Lower leg skin (tissue), 4 donors: ENCODE results near the gene KRT83. TPM values are rescaled to one million over a fixed set of nuclear protein-coding genes. Genes with fewer than 3 reads are reported as not detected.

ENCODE experiments used
- DNase-seq, 2 donors: peaks; one replicate each; pipeline ENCODE4 v3.0.0-alpha.2; 2019; ENCODE audit warnings: low spot score in 2 of 2
- H3K4me3 ChIP-seq: fragments of 200-600 bp; sonication (generic); 2 replicates; pipeline ENCODE4 v1.5.1; 2017; ENCODE audit warnings: mild to moderate bottlenecking, low read depth; ENCODE audit not compliant: poor library complexity, severe bottlenecking
- POLR2A ChIP-seq, 2 donors: fragments of 450-650 bp; IDR thresholded peaks; one replicate each; pipeline ENCODE4 v1.6.1; 2016 to 2017; ENCODE audit warnings: antibody characterized with exemption in 2 of 2, mild to moderate bottlenecking in 1 of 2, moderate library complexity in 1 of 2
- WGBS, 2 donors: methylation state at CpG; one replicate each; pipeline ENCODE4 v1.1.5; 2018; 5-methylcytosine and 5-hydroxymethylcytosine counted together
- intact Hi-C: fragments of 100-400 bp; cut with DNase I; formaldehyde crosslinking; loops from one replicate; pipeline ENCODE4 v1.15.0; 2023; ENCODE audit warnings: low total_unique reads
- total RNA-seq, 4 donors: library from RNA; depleted of rRNA; stranded (reverse); fragments of >200 nt; gene quantifications; one replicate each; pipeline ENCODE4 v1.1.0, GENCODE V29; 2016
- TF ChIP-seq, protein P1 (sequence below), 3 donors: fragments of 450-650 bp; IDR thresholded peaks; one replicate each; pipeline ENCODE4 v1.5.1; 2016; ENCODE audit warnings: antibody characterized with exemption in 3 of 3, mild to moderate bottlenecking in 3 of 3, moderate library complexity in 2 of 3

The KRT83 gene
- total RNA-seq, 4 donors from 2014 or later: 2.1 to 34.7 TPM; not detected in 2

DNA sequence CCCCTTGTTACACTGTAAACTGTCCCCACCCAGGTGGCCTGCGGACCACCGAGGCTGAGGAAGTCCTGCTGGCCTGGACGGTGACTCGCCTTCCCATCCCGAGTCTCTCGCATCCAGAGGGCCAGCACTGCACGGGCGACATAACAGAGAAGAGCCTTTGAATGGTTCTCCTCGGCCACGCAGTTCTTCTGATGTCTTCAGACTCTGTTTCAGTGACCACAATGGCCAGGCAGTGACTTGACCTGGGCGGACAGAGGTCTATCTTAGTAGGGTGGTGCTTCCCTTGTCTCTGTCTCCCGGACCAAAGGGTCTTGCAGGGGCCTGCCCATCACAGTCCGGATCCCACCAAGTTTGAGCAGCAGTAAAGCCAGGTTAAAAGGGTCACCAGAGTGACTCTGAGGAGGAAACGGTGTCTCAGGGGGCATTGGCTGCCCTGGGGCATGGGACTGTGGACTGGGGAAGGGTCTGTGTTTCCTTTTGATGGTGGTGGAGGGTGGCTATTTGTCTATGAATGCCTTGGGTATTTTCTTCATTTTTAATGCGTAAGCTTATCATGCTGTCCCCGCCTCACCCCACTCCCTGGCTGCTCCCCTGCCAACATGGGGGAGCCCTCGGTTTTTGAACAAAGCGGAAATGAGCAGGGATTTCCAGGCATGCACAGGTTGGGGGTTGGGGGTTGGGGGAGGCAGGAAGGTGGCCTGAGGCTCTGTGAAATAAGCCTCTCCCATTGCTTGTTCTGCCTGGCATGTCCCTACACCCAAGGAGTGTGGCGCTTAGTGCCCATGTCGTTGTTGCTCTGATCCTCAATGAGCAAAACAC, 35.8 kb upstream of the KRT83 start:
- H3K4me3 ChIP-seq: no peak overlapping the region
- intact Hi-C loops: no loop called here
- no peak for TF ChIP-seq POLR2A (IDR thresholded peaks at IDR 0.05)
- TF ChIP-seq, protein P1, sequence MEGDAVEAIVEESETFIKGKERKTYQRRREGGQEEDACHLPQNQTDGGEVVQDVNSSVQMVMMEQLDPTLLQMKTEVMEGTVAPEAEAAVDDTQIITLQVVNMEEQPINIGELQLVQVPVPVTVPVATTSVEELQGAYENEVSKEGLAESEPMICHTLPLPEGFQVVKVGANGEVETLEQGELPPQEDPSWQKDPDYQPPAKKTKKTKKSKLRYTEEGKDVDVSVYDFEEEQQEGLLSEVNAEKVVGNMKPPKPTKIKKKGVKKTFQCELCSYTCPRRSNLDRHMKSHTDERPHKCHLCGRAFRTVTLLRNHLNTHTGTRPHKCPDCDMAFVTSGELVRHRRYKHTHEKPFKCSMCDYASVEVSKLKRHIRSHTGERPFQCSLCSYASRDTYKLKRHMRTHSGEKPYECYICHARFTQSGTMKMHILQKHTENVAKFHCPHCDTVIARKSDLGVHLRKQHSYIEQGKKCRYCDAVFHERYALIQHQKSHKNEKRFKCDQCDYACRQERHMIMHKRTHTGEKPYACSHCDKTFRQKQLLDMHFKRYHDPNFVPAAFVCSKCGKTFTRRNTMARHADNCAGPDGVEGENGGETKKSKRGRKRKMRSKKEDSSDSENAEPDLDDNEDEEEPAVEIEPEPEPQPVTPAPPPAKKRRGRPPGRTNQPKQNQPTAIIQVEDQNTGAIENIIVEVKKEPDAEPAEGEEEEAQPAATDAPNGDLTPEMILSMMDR (IDR thresholded peaks at IDR 0.05): no peak
- DNase-seq: peak in 1 of 2 donors; percentile 58
- WGBS, 2 donors: 88 to 92% methylated on average over 20 of the region's 20 CpGs

DNA sequence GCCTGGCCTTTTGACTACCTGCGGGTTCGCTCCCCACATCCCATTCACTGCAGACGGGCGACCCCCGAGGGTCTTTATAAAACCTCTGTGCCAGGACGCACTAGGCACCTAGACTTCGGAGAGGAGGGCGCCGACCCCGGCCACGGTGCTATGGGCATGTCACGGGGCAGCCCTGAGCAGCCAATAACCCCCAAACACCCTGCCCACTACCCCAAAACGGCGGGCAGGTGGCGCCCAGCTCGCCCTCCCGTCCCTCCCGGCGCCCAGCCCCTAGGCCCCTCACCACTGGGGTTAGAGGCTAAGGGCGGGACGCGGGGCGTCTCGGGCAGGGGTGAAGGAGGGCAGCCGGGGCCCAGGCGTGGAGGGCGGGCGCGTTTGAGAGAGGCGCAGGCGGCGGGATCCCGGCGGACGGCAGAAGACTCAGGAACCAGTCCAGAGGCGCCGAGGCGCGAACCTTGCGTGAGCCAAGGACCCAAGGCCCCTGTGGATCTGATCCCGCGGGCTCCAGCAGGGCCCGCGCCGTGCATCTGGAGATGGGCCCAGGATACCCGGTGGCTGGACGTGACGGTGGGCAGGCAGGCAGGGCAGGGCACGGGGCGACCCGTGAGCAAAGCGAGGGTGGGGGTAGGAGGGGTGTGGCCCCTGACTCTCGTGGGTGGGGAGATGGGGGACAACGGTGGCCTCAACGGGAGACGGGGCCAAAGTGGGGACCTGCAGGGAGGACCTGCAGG, 35.0 kb upstream of the KRT83 start:
- DNase-seq: peak in 1 of 2 donors; percentile 84
- WGBS, 2 donors: 88 to 92% methylated on average over 34 to 52 of the region's 56 CpGs
- H3K4me3 ChIP-seq: no peak overlapping the region
- no peak for TF ChIP-seq POLR2A (IDR thresholded peaks at IDR 0.05)
- TF ChIP-seq, protein P1 (IDR thresholded peaks at IDR 0.05): no peak
- intact Hi-C loops: no loop called here

DNA sequence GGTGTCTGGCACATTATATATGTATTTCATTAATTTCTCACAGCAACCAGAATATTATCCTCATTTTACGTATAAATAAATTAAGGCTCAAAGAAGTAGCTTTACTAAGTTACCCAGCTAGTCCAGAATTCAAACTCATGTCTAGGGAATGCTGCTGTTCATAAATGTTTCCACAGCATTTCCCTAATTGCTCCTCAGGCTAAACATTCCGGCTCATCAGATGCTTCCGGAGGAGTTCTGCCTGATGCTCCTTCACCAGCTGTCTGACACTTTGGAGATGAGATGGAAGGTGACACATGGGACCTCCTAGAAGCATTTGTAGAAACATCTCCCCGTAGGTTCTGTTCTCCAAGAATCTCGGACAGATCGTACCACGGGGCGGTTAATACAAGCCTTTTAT, 34.0 kb upstream of the KRT83 start:
- WGBS, 2 donors: 88 to 91% methylated on average over 8 of the region's 8 CpGs
- TF ChIP-seq, protein P1 (IDR thresholded peaks at IDR 0.05): no peak
- TF ChIP-seq POLR2A (IDR thresholded peaks at IDR 0.05): no peak
- peak in 1 of 2 donors; percentile 68 for DNase-seq
- intact Hi-C loops: no loop called here
- no peak overlapping the region for H3K4me3 ChIP-seq

DNA sequence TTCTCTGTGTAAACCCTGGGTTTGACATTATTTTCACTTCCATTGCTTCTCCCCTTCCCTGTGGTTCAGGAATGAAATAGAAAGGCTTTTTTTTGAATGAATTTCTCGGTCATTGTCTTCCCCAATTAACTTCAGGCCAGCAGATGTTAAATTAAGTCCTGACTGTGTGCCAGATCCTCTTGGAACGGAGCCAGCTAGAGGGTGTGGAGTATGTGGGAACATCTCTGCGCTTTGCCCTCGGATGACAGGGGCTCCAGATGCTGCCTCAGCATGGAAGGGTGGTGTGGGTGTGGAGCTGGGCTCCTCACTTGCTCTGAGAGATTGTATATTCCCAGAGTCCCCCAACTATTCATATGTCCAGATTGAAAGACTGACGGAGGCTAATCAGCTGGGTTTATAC, 33.0 kb upstream of the KRT83 start:
- TF ChIP-seq, protein P1 (IDR thresholded peaks at IDR 0.05): no peak
- no peak for TF ChIP-seq POLR2A (IDR thresholded peaks at IDR 0.05)
- intact Hi-C loops: no loop called here
- 15 to 20% methylated on average over 5 of the region's 5 CpGs for WGBS, 2 donors
- DNase-seq: peak in 1 of 2 donors; percentile 80
- no peak overlapping the region for H3K4me3 ChIP-seq

DNA sequence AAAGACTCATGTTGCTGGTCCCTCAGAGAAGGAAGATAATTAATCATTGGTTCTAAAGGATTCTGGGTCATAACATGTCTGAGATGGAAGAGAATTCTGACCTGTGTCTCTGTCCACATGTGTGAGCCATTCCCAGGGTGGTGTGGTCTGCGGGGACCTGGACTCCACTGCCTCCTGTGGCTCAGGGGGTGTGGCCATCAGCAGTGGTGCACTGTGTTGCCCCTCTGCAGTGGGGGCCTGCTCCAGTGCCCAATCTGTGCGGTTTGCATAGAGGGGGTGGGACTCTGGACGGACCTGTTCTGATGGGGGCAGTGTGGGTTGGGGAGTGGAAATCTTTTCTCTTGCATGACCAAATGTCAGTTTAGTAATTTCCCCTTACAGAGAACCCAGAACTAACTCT, 32.6 kb upstream of the KRT83 start:
- WGBS, 2 donors: 67 to 69% methylated on average over 3 of the region's 3 CpGs
- intact Hi-C loops: no loop called here
- DNase-seq: peak in 1 of 2 donors; percentile 53
- no peak overlapping the region for H3K4me3 ChIP-seq
- TF ChIP-seq, protein P1 (IDR thresholded peaks at IDR 0.05): no peak
- TF ChIP-seq POLR2A (IDR thresholded peaks at IDR 0.05): no peak
